Smooth muscle cell (in vitro differentiated cells): ENCODE results near the gene GRM1. TPM values are rescaled to one million over a fixed set of nuclear protein-coding genes. Genes with fewer than 3 reads are reported as not detected.

Experiments used
- DNase-seq: peaks from one replicate; lab custom pipeline; 2025; ENCODE audit not compliant: unreplicated experiment; lab: John Stamatoyannopoulos, UW
- H2AFZ ChIP-seq: fragments of 200-600 bp; sonication (generic); 2 replicates; pipeline ENCODE4 v1.6.0; 2016; ENCODE audit warnings: antibody characterized with exemption, low read depth, mild to moderate bottlenecking
- H3F3A ChIP-seq: fragments of 200-600 bp; sonication (generic); 2 replicates; pipeline ENCODE4 v1.6.0; 2017; ENCODE audit warnings: antibody characterized with exemption, low read depth
- H3K27ac ChIP-seq: fragments of 200-600 bp; sonication (generic); 2 replicates; pipeline ENCODE4 v1.5.1; 2016; ENCODE audit warnings: low read depth, mild to moderate bottlenecking
- H3K27me3 ChIP-seq: fragments of 200-600 bp; sonication (generic); 2 replicates; pipeline ENCODE4 v1.6.1; 2016; ENCODE audit warnings: low read depth, mild to moderate bottlenecking
- H3K36me3 ChIP-seq: fragments of 200-600 bp; sonication (generic); 2 replicates; pipeline ENCODE4 v1.5.1; 2016; ENCODE audit warnings: low read depth
- H3K4me1 ChIP-seq: fragments of 200-600 bp; sonication (generic); 2 replicates; pipeline ENCODE4 v1.5.1; 2016; ENCODE audit warnings: low read depth
- H3K4me2 ChIP-seq: fragments of 200-600 bp; sonication (generic); 2 replicates; pipeline ENCODE4 v1.6.0; 2016; ENCODE audit warnings: mild to moderate bottlenecking
- H3K4me3 ChIP-seq: fragments of 200-600 bp; sonication (generic); 2 replicates; pipeline ENCODE4 v1.5.1; 2016; ENCODE audit warnings: mild to moderate bottlenecking
- H3K79me2 ChIP-seq: fragments of 200-600 bp; sonication (generic); 2 replicates; pipeline ENCODE4 v1.6.0; 2016; ENCODE audit warnings: low read depth, mild to moderate bottlenecking
- H3K9ac ChIP-seq: fragments of 200-600 bp; sonication (generic); 2 replicates; pipeline ENCODE4 v1.6.0; 2016; ENCODE audit warnings: low read depth
- H3K9me3 ChIP-seq: fragments of 200-600 bp; sonication (generic); replicated peaks from 2 replicates; pipeline ENCODE4 v1.5.1; 2016; ENCODE audit warnings: low read depth
- H4K20me1 ChIP-seq: fragments of 200-600 bp; sonication (generic); 2 replicates; pipeline ENCODE4 v1.6.0; 2016; ENCODE audit warnings: low read depth
- CTCF ChIP-seq: fragments of 200-600 bp; sonication (generic); IDR thresholded peaks from 2 replicates; pipeline ENCODE4 v1.5.1; 2017; ENCODE audit warnings: borderline replicate concordance, mild to moderate bottlenecking, antibody characterized with exemption; ENCODE audit not compliant: insufficient read depth, poor library complexity, severe bottlenecking
- WGBS: methylation state at CpG from one replicate; pipeline ENCODE4 v1.1.7; 2016; ENCODE audit warnings: low lambda C conversion rate; 5-methylcytosine and 5-hydroxymethylcytosine counted together
- polyA plus RNA-seq: library from polyadenylated mRNA; unstranded; fragments of >200 nt; fragmentation: Nextera tagmentation; extraction: Ambion mirVana; gene quantifications from 2 replicates; pipeline ENCODE4 v1.2.1, GENCODE V29; 2016
- total RNA-seq: library from RNA; depleted of rRNA; stranded (reverse); fragments of >200 nt; gene quantifications from 2 replicates; pipeline ENCODE4 v1.2.3, GENCODE V29; 2014

GRM1 gene
- total and polyA plus RNA-seq, 2 experiments from 2014 or later = not detected

GRCh38 chr6:146202570-146202969 lies 173.7 kb downstream of the GRM1 start:
- no peak for DNase-seq
- no peaks in the 10 kb centered on the region for H3K36me3 ChIP-seq
- H3K4me3 ChIP-seq = no peak overlapping the region
- H3K9ac ChIP-seq = no peak overlapping the region
- H2AFZ ChIP-seq = no peak overlapping the region
- H3K4me1 ChIP-seq = no peaks in the 10 kb centered on the region
- no peak overlapping the region for H3K4me2 ChIP-seq
- no peaks in the 10 kb centered on the region for H3K79me2 ChIP-seq
- 88% methylated on average over 9 of the region's 9 CpGs for WGBS
- H3K9me3 ChIP-seq = no peaks in the 10 kb centered on the region
- no peak overlapping the region for H3K27ac ChIP-seq
- no peaks in the 10 kb centered on the region for H3K27me3 ChIP-seq
- no peaks in the 10 kb centered on the region for H3F3A ChIP-seq
- no peak for TF ChIP-seq CTCF
- H4K20me1 ChIP-seq = no peaks in the 10 kb centered on the region

GRCh38 chr6:146209942-146210341 lies 181.1 kb downstream of the GRM1 start:
- no peak overlapping the region for H2AFZ ChIP-seq
- no peak overlapping the region for H3K9ac ChIP-seq
- H3K36me3 ChIP-seq = no peaks in the 10 kb centered on the region
- no peak for TF ChIP-seq CTCF
- no peak overlapping the region for H3K4me2 ChIP-seq
- peaks cover 8% of the 10 kb centered on the region for H3K27me3 ChIP-seq
- no peak overlapping the region for H3K4me3 ChIP-seq
- no peaks in the 10 kb centered on the region for H3K9me3 ChIP-seq
- no peaks in the 10 kb centered on the region for H4K20me1 ChIP-seq
- H3K4me1 ChIP-seq = no peaks in the 10 kb centered on the region
- no peak for DNase-seq
- no peaks in the 10 kb centered on the region for H3K79me2 ChIP-seq
- H3K27ac ChIP-seq = no peak overlapping the region
- 91% methylated on average over 3 of the region's 3 CpGs for WGBS
- H3F3A ChIP-seq = no peaks in the 10 kb centered on the region

GRCh38 chr6:146210406-146211083 lies 181.7 kb downstream of the GRM1 start:
- 94% methylated on average over 4 of the region's 4 CpGs for WGBS
- DNase-seq = no peak
- no peak overlapping the region for H3K4me3 ChIP-seq
- H3K27ac ChIP-seq = no peak overlapping the region
- H2AFZ ChIP-seq = no peak overlapping the region
- TF ChIP-seq CTCF = no peak
- H3K9me3 ChIP-seq = no peaks in the 10 kb centered on the region
- no peaks in the 10 kb centered on the region for H3F3A ChIP-seq
- H3K79me2 ChIP-seq = no peaks in the 10 kb centered on the region
- no peak overlapping the region for H3K9ac ChIP-seq
- no peaks in the 10 kb centered on the region for H3K36me3 ChIP-seq
- H3K4me1 ChIP-seq = no peaks in the 10 kb centered on the region
- H3K27me3 ChIP-seq = peaks cover 8% of the 10 kb centered on the region
- H4K20me1 ChIP-seq = no peaks in the 10 kb centered on the region
- no peak overlapping the region for H3K4me2 ChIP-seq

GRCh38 chr6:146211646-146212045 lies 182.8 kb downstream of the GRM1 start:
- H3K27me3 ChIP-seq = peaks cover 9% of the 10 kb centered on the region
- H3K27ac ChIP-seq = no peak overlapping the region
- no peaks in the 10 kb centered on the region for H3K36me3 ChIP-seq
- H3K9ac ChIP-seq = no peak overlapping the region
- no peaks in the 10 kb centered on the region for H3K9me3 ChIP-seq
- no peaks in the 10 kb centered on the region for H3F3A ChIP-seq
- no peak overlapping the region for H3K4me2 ChIP-seq
- no peak overlapping the region for H2AFZ ChIP-seq
- H3K4me1 ChIP-seq = no peaks in the 10 kb centered on the region
- no peak for DNase-seq
- H4K20me1 ChIP-seq = no peaks in the 10 kb centered on the region
- H3K4me3 ChIP-seq = no peak overlapping the region
- 91% methylated on average over 2 of the region's 2 CpGs for WGBS
- no peak for TF ChIP-seq CTCF
- no peaks in the 10 kb centered on the region for H3K79me2 ChIP-seq
